GM12891 (cell line): ENCODE data around the gene GP1BA.

Experiments used
- PAX5 ChIP-seq: IDR thresholded peaks from 2 replicates; pipeline ENCODE4 v1.6.1; 2011; ENCODE audit warnings: low read length, moderate library complexity, mild to moderate bottlenecking; ENCODE audit not compliant: insufficient read depth, severe bottlenecking
- POLR2A ChIP-seq: IDR thresholded peaks from 2 replicates; pipeline ENCODE4 v1.6.1; 2011; ENCODE audit warnings: low read depth, low read length, control low read depth
- POLR2AphosphoS5 ChIP-seq: IDR thresholded peaks from 2 replicates; pipeline ENCODE4 v1.6.1; 2011; ENCODE audit warnings: low read depth, low read length, control low read depth
- TAF1 ChIP-seq: IDR thresholded peaks from 2 replicates; pipeline ENCODE4 v1.6.1; 2011; ENCODE audit warnings: low read depth, low read length, control low read depth

DNA sequence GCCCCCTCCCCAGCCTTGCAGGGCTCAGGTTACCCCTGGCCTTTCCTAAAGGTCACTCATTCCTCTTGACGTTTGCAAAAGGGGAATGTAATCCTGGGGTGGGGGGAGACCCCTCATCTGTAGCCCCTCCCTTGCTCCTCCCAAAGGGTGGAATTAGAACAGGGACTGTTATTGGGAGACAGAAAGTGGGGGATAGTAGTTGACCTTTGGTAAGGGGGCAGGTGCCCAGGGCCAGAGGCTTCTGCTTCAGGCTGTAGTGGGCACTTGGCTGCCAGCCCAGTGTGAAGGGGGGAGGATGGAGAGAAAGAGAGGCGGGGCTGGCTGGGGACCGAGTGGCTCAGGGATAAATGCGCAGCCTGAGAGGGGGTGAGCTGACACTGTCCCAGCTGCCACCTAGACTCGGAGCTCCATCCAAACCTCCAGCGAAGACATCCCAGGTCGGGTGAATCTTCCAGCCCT is 18.7 kb downstream of the GP1BA start, which contains the start of gene ENO3:
- no peak for TF ChIP-seq POLR2AphosphoS5
- TF ChIP-seq POLR2A: no peak
- TF ChIP-seq PAX5: no peak
- no peak for TF ChIP-seq TAF1
